NCI-H2029 (cell line): ENCODE data around the gene CSNK2B.
A peak's percentile ranks its signal among the peaks of the same experiment; 100 is the strongest.

Experiments used
- DNase-seq: peaks from one replicate; lab custom pipeline; 2025; lab: John Stamatoyannopoulos, UW

CSNK2B gene

DNA sequence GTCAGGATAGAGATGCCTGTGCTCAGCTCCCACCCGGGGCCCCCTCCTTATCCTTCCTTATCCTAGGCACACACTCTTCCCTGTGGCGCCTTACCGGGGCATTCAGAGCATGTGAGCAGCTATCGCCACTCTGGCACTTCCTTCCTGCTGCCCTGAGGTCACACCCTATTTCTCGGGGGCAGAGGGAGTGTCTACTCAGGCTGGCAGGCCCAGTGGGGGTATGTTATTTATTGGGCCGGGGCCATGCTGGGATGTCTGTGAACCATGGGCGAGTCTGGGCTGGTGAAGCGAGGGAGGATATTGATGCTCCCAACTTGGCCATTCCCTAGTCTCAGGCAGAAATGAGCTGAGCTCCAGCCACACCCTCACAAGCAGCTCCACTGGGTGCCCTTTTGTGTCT lies 45.4 kb downstream of the CSNK2B start:
- DNase-seq, result no peak

DNA sequence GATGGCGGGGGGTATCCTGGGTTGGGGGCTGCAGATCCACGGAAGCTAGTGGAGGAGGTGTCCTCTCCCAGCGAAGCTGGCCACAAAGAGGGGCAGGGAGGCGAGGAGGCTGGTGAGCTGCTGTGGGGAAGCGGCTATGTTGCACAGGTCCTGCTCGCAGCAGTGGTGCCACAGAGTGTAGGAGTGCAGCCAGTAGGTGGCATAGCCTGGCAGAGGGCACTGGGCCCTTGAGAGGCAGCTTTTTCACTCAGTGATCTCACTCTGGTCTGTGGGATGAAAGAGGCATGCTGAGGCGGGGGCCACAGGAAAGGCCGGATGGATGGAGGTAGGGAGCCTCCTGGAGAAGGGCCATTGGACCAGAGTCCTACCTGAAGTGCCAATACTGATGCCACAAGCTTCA lies 46.4 kb downstream of the CSNK2B start:
- no peak for DNase-seq

DNA sequence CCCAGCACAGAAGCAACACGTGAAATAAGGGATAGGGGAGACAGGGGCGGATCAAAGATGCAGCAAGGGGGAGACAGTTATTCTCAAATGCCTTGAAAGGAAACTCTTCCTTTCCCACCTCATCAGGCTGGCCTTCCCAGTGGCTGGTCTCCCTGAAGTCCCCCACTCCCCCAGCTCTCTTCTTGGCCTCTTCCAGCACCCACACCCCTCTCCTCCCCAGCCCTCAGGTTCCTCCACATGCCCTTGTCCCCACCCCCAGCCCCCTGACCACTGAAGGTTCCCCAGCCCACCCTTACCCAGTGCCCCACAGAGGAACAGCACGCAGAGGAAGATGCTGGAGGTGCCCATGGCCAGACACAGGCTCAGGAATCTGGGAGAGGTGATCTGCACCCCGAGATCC lies 47.6 kb downstream of the CSNK2B start:
- DNase-seq, result no peak

DNA sequence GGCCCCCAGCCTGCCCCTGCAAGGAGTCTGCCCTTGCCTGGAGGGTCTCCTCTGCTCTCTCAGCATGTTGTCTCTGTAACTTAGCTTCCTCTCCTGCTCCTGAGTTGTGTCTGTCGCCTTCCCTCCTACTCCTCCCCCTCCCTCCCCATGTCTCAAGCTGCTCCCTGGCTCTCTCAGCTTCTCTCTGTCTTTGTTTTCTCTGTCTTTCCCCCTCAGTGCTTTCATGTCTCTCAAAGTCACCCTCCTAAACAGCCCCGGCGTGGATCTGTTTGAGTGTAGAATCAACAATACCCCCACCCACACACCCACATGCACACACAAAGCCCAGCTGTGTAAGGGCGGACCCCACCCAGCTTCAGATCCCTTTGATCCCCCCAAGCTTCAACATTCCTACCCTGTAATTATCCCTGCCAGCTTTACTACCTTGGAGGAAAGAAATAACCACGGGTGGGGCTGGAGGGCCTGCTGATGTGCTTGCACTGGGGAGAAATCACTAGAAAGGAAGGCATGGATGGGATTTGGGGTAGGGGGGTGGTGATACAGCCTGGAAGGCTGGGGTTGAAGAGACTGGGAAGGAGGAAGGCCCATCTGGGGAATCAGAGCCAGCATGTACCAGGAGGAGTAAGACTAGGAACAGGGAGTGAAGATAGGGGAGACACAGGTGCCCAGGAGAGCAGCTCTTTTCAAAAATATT lies 48.3 kb downstream of the CSNK2B start:
- no peak for DNase-seq

DNA sequence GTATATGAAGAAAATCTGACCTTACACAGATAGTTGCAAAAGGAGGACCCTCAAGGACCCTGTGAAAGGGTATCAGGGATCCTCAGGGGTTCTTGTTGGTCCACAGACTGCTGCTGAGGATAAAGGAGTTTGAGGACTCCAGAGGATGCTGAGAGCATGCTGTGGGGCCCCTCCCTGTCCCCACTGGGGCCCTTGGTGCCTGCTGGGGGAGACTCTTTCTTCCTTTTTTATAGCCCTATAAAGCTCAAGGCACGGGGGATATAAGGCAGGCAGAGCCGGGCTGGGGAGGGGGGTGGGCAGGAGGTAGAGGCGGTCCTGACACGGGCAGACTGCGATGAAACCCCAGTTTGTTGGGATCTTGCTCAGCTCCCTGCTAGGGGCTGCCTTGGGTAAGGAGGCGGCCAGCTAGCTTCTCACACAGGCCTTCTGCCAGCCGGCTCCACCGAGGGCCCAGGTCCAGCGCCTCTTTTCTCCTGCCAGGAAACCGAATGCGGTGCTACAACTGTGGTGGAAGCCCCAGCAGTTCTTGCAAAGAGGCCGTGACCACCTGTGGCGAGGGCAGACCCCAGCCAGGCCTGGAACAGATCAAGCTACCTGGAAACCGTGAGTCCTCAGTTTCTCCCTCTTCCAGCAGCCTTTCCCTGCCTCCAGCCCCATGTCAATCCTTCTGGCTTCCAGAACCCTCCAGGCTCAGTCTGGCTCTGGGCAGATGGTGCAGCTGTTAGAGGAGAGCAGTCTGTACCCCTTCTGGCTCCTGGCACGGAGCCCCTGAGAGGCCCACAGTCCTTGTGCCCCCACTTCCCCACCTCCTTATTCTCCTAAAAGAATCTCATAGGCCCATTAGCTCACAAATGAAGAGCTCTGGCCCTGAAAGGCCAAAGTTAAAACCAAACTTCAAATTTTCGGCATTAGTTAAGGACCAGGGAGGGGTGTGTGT lies 49.4 kb downstream of the CSNK2B start, which contains the start of gene LY6G6D:
LY6G6D (plus strand) TSS at position 327 of the 937 bp plus-strand sequence; CDS start at position 335, 8 bp downstream.
- DNase-seq, result no peak

DNA sequence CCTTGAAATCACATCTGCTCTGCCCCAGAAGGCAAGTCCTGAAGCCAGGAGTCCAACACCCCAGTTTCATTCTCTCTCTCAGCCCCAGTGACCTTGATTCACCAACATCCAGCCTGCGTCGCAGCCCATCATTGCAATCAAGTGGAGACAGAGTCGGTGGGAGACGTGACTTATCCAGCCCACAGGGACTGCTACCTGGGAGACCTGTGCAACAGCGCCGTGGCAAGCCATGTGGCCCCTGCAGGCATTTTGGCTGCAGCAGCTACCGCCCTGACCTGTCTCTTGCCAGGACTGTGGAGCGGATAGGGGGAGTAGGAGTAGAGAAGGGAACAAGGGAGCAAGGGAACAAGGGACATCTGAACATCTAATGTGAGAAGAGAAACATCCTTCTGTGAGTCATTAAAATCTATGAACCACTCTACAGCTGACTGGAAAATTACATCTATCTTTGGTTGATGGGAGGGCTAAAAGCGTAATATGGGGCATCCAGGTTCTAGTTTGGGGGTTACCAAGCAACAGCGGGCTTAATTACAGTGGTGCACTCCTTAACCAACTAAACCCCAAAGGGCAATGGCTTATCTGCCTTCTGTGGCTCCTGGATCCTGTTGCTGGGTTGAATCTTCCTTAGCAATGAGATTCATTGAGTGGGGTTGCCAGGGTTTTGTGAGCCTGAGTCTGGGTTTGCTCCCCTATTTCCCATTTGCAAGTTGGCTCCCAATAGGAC lies 51.8 kb downstream of the CSNK2B start:
- no peak for DNase-seq

DNA sequence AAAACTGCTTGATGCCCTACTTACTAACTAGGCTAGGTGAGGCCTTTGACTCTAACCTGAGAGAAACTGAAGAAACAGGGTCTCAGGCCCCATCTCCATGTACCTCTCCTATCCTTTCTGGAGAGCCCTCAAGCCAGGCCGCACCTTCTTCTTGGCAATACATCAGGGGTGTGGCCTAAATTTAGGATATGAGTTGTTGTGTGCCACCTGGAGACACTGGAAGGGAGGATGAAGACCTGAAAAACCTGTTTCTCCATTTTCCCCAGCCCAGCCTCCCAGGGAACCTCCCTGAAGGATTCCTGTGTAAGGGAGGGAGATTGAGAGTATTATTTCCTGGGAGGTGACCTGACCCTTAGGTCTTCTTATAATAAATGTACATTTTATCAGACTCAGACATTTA lies 52.4 kb downstream of the CSNK2B start:
- DNase-seq, result peak; percentile 74

DNA sequence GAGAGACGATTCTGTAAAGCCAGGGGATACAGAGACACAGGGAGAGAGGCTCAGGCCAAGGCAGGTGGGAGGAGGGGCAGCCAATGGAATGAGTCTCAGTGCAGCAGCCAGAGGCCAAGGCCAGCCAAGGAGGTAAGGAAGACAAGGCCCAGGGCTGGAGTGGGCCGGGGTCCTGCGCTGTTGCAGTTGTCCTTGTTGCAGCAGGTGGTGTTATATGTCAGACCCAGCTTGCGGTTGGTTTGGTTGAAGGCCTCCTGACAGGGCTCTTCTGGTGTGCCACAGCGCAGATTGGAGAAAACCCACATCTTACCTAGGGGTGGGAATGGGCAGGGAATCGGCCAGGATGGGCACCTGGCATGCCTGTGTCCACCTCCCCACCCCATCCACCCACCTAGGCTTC lies 53.1 kb downstream of the CSNK2B start:
- no peak for DNase-seq
